Measurements from ENCODE around the gene OR1E2.
"Not testable (repeated sequence)": the region's sequence is repeated elsewhere in the genome, so short reads cannot be mapped to it uniquely, and the experiment has no call there.

Gene OR1E2

DNA sequence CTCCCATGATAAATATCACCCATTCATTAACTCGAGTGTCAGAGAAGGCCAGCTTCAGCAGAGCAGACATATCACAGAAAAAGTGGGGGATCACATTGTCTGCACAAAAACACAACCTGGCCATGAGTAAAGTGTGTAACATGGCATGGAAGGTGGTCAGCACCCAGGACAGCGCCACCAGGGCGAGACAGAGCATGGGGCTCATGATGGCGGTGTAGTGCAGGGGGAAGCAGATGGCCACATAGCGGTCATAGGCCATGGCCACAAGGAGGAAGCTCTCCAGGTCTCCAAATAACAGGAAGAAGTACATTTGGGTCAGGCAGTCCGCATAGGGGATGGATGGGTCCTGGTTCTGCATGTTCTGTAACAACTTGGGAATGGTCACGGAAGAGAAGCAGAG, 35.8 kb downstream of the OR1E2 start:
- DNase-seq (ENCODE audit: low read depth), result not testable (repeated sequence)

DNA sequence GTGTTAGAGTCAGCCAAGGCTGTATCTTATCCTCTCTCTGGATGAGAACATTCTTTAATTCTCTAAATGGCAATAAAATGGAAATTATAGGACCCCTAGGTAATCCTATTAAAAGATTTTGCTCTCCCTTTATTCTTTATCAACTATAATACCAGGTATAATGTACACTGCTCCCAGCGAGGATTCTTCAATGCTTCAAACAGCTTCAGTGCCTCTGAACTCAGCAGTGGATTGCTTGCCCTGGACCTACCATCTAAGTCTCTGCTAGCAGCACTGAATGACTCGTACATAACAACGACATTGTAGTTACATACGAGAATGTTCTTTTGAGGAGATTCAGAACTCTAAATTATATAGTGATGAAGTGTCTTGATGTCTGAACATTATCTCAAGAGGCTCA, 43.9 kb downstream of the OR1E2 start:
- no peak for DNase-seq (ENCODE audit: low read depth)

DNA sequence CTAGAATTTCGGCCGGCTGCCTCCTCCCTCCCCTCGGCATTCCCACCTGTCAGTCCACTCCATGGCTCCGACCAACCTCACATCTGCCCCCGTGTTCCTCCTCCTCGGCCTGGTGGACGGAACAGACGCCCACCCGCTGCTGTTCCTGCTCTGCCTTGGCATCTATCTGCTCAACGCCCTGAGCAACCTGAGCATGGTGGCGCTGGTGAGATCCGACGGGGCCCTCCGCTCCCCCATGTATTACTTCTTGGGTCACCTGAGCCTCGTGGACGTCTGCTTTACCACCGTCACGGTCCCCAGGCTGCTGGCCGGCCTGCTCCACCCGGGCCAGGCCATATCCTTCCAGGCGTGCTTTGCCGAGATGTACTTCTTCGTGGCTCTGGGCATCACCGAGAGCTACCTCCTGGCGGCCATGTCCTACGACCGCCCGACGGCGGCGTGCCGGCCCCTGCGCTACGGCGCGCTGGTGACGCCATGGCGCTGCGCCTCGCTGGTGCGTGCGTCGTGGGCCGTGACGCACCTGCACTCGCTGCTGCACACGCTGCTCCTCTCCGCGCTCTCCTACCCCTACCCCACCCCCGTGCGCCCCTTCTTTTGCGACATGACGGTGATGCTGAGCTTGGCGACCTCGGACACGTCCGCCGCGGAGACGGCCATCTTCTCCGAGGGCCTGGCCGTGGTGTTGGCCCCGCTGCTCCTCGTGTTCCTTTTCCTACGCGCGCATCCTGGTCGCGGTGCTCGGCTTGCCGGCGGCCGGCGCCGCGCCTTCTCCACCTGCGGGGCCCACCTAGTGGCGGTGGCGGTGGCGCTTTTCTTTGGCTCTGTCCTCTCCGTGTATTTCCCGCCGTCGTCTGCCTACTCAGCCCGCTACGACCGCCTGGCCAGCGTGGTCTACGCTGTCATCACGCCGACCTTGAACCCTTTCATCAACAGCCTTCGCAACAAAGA, 47.5 kb downstream of the OR1E2 start, which contains the start of gene OR3A2:
OR3A2 (minus strand) TSS at position 440 of the 948 bp plus-strand sequence.
- DNase-seq (ENCODE audit: low read depth), result no peak
